Measurements from ENCODE around the gene ARL10. TPM values are rescaled to one million over a fixed set of nuclear protein-coding genes. Genes with fewer than 3 reads are reported as not detected.
A peak's percentile ranks its signal among the peaks of the same experiment; 100 is the strongest.

ARL10 gene
- 1 to 10 TPM in 1 of 4 donors, under 1 TPM in 2, not detected in 1; under 0.01 to 2.4 (median 0.97) TPM for polyA plus RNA-seq
- long read RNA-seq, donor 1, full-length matches to known transcripts = 1 of 1 reads
- long read RNA-seq, donor 1, partial matches to known transcripts = 0 of 1 reads
- long read RNA-seq, donor 1, other reads (novel, unspliced or antisense) = 0 of 1 reads
- long read RNA-seq, donor 2, full-length matches to known transcripts = 2 of 2 reads
- long read RNA-seq, donor 2, partial matches to known transcripts = 0 of 2 reads
- long read RNA-seq, donor 2, other reads (novel, unspliced or antisense) = 0 of 2 reads
- long read RNA-seq, donor 3 = 0 reads
- long read RNA-seq, donor 4, full-length matches to known transcripts = 1 of 1 reads
- long read RNA-seq, donor 4, partial matches to known transcripts = 0 of 1 reads
- long read RNA-seq, donor 4, other reads (novel, unspliced or antisense) = 0 of 1 reads
- long read RNA-seq, donor 5, full-length matches to known transcripts = 1 of 1 reads
- long read RNA-seq, donor 5, partial matches to known transcripts = 0 of 1 reads
- long read RNA-seq, donor 5, other reads (novel, unspliced or antisense) = 0 of 1 reads
- long read RNA-seq, donor 6 = 0 reads
- long read RNA-seq, donor 7, full-length matches to known transcripts = 3 of 407 reads
- long read RNA-seq, donor 7, partial matches to known transcripts = 126 of 407 reads
- long read RNA-seq, donor 7, other reads (novel, unspliced or antisense) = 278 of 407 reads
- long read RNA-seq, donor 8 = 0 reads
- long read RNA-seq, donor 9 = 0 reads
- long read RNA-seq, donor 10, full-length matches to known transcripts = 1 of 7 reads
- long read RNA-seq, donor 10, partial matches to known transcripts = 6 of 7 reads
- long read RNA-seq, donor 10, other reads (novel, unspliced or antisense) = 0 of 7 reads

- H3K27ac ChIP-seq (ENCODE audit: low read depth in 1 of 3, low read length in 2 of 3) = peak within 1 kb of the TSS in 1 of 3 donors; percentile 7
- peaks cover 0 to 23% (median 0%) of the 10 kb centered on the region in 3 donors for H3K27me3 ChIP-seq (ENCODE audit: control insufficient read depth in 3 of 3, insufficient read depth in 3 of 3, low read length in 3 of 3)
- FAIRE-seq = no peak
- no peaks in the 10 kb centered on the region for H3K9me3 ChIP-seq (ENCODE audit: control insufficient read depth in 2 of 2, insufficient read depth in 1 of 2, low read depth in 1 of 2, low read length in 1 of 2)
- WGBS, 3 donors = 0 to 3% (median 1%) methylated on average over 65 to 108 of the region's 108 CpGs
- peak in 1 of 2 donors; percentile 68 for DNase-seq
- H3K4me1 ChIP-seq (ENCODE audit: control insufficient read depth in 3 of 3, insufficient read depth in 2 of 3, low read depth in 1 of 3, low read length in 2 of 3) = no peaks in the 10 kb centered on the region
- peaks cover 0 to 14% (median 0%) of the 10 kb centered on the region in 3 donors for H3K36me3 ChIP-seq (ENCODE audit: control insufficient read depth in 3 of 3, insufficient read depth in 2 of 3, low read depth in 1 of 3, low read length in 3 of 3)
- H3K4me3 ChIP-seq (ENCODE audit: low read depth in 1 of 3, low read length in 3 of 3) = peak within 1 kb of the TSS; percentile 38 to 75 (median 47)
Measured at GRCh38 chr5:176365351-176366231, at the start of gene ARL10. Gene ARL10 (plus strand): TSS chr5:176365487. CDS start chr5:176365564, 77 bp downstream.

GRCh38 chr5:176317534-176318374, 47.5 kb upstream of the ARL10 start:
- no peak overlapping the region for H3K4me3 ChIP-seq (ENCODE audit: low read depth in 1 of 3, low read length in 3 of 3)
- no peaks in the 10 kb centered on the region for H3K4me1 ChIP-seq (ENCODE audit: control insufficient read depth in 3 of 3, insufficient read depth in 2 of 3, low read depth in 1 of 3, low read length in 2 of 3)
- H3K36me3 ChIP-seq (ENCODE audit: control insufficient read depth in 3 of 3, insufficient read depth in 2 of 3, low read depth in 1 of 3, low read length in 3 of 3) = peaks cover 4 to 14% (median 9%) of the 10 kb centered on the region in 3 donors
- no peaks in the 10 kb centered on the region for H3K27me3 ChIP-seq (ENCODE audit: control insufficient read depth in 3 of 3, insufficient read depth in 3 of 3, low read length in 3 of 3)
- no peak overlapping the region for H3K27ac ChIP-seq (ENCODE audit: low read depth in 1 of 3, low read length in 2 of 3)
- DNase-seq (no peak), FAIRE-seq (no peak)
- no peaks in the 10 kb centered on the region for H3K9me3 ChIP-seq (ENCODE audit: control insufficient read depth in 2 of 2, insufficient read depth in 1 of 2, low read depth in 1 of 2, low read length in 1 of 2)
- 48 to 69% (median 60%) methylated on average over 7 of the region's 7 CpGs for WGBS, 3 donors

- FAIRE-seq = no peak
- Histone ChIP-seq H3K4me3 (ENCODE audit: low read depth in 1 of 3, low read length in 3 of 3) (no peak overlapping the region), H3K4me1 (ENCODE audit: control insufficient read depth in 3 of 3, insufficient read depth in 2 of 3, low read depth in 1 of 3, low read length in 2 of 3) (no peaks in the 10 kb centered on the region), H3K27me3 (ENCODE audit: control insufficient read depth in 3 of 3, insufficient read depth in 3 of 3, low read length in 3 of 3) (no peaks in the 10 kb centered on the region), H3K9me3 (ENCODE audit: control insufficient read depth in 2 of 2, insufficient read depth in 1 of 2, low read depth in 1 of 2, low read length in 1 of 2) (no peaks in the 10 kb centered on the region), H3K27ac (ENCODE audit: low read depth in 1 of 3, low read length in 2 of 3) (no peak overlapping the region), H3K36me3 (ENCODE audit: control insufficient read depth in 3 of 3, insufficient read depth in 2 of 3, low read depth in 1 of 3, low read length in 3 of 3) (peaks cover 2 to 13% (median 12%) of the 10 kb centered on the region in 3 donors)
- DNase-seq = peak in 1 of 2 donors; percentile 42
- WGBS, 3 donors = 91 to 93% (median 91%) methylated on average over 9 of the region's 9 CpGs
Measured at GRCh38 chr5:176319827-176320554, 45.3 kb upstream of the ARL10 start.

GRCh38 chr5:176320577-176320976, 44.7 kb upstream of the ARL10 start:
- Histone ChIP-seq H3K4me3 (ENCODE audit: low read depth in 1 of 3, low read length in 3 of 3) (no peak overlapping the region), H3K27me3 (ENCODE audit: control insufficient read depth in 3 of 3, insufficient read depth in 3 of 3, low read length in 3 of 3) (no peaks in the 10 kb centered on the region), H3K36me3 (ENCODE audit: control insufficient read depth in 3 of 3, insufficient read depth in 2 of 3, low read depth in 1 of 3, low read length in 3 of 3) (peaks cover 2 to 11% (median 9%) of the 10 kb centered on the region in 3 donors), H3K9me3 (ENCODE audit: control insufficient read depth in 2 of 2, insufficient read depth in 1 of 2, low read depth in 1 of 2, low read length in 1 of 2) (no peaks in the 10 kb centered on the region), H3K27ac (ENCODE audit: low read depth in 1 of 3, low read length in 2 of 3) (no peak overlapping the region), H3K4me1 (ENCODE audit: control insufficient read depth in 3 of 3, insufficient read depth in 2 of 3, low read depth in 1 of 3, low read length in 2 of 3) (no peaks in the 10 kb centered on the region)
- DNase-seq (no peak), FAIRE-seq (no peak)
- WGBS, 3 donors = 97 to 99% (median 98%) methylated on average over 3 of the region's 3 CpGs

- DNase-seq (no peak), FAIRE-seq (no peak)
- Histone ChIP-seq H3K27me3 (ENCODE audit: control insufficient read depth in 3 of 3, insufficient read depth in 3 of 3, low read length in 3 of 3) (no peaks in the 10 kb centered on the region), H3K36me3 (ENCODE audit: control insufficient read depth in 3 of 3, insufficient read depth in 2 of 3, low read depth in 1 of 3, low read length in 3 of 3) (peaks cover 3 to 13% (median 4%) of the 10 kb centered on the region in 3 donors), H3K27ac (ENCODE audit: low read depth in 1 of 3, low read length in 2 of 3) (no peak overlapping the region), H3K4me3 (ENCODE audit: low read depth in 1 of 3, low read length in 3 of 3) (no peak overlapping the region), H3K4me1 (ENCODE audit: control insufficient read depth in 3 of 3, insufficient read depth in 2 of 3, low read depth in 1 of 3, low read length in 2 of 3) (peaks cover 0 to 2% (median 2%) of the 10 kb centered on the region in 3 donors), H3K9me3 (ENCODE audit: control insufficient read depth in 2 of 2, insufficient read depth in 1 of 2, low read depth in 1 of 2, low read length in 1 of 2) (peaks cover 0 to 6% of the 10 kb centered on the region in 2 donors)
Measured at GRCh38 chr5:176334031-176334770, 31.1 kb upstream of the ARL10 start.

GRCh38 chr5:176337913-176338312, 27.4 kb upstream of the ARL10 start:
- peaks cover 3 to 15% (median 4%) of the 10 kb centered on the region in 3 donors for H3K36me3 ChIP-seq (ENCODE audit: control insufficient read depth in 3 of 3, insufficient read depth in 2 of 3, low read depth in 1 of 3, low read length in 3 of 3)
- H3K4me3 ChIP-seq (ENCODE audit: low read depth in 1 of 3, low read length in 3 of 3) = no peak overlapping the region
- no peaks in the 10 kb centered on the region for H3K27me3 ChIP-seq (ENCODE audit: control insufficient read depth in 3 of 3, insufficient read depth in 3 of 3, low read length in 3 of 3)
- H3K27ac ChIP-seq (ENCODE audit: low read depth in 1 of 3, low read length in 2 of 3) = no peak overlapping the region
- H3K4me1 ChIP-seq (ENCODE audit: control insufficient read depth in 3 of 3, insufficient read depth in 2 of 3, low read depth in 1 of 3, low read length in 2 of 3) = peaks cover 0 to 24% (median 2%) of the 10 kb centered on the region in 3 donors
- H3K9me3 ChIP-seq (ENCODE audit: control insufficient read depth in 2 of 2, insufficient read depth in 1 of 2, low read depth in 1 of 2, low read length in 1 of 2) = peaks cover 0 to 6% of the 10 kb centered on the region in 2 donors
- DNase-seq = no peak
- WGBS, 3 donors = 48 to 67% (median 56%) methylated on average over 1 of the region's 1 CpG
- FAIRE-seq = no peak

Measured in small intestine (tissue), 16 donors.